ENCODE measurements around the gene PLXND1. TPM values are rescaled to one million over a fixed set of nuclear protein-coding genes. Genes with fewer than 3 reads are reported as not detected.

The PLXND1 gene
- total RNA-seq, 1 experiment from 2014 or later, result 22.0 TPM

DNA sequence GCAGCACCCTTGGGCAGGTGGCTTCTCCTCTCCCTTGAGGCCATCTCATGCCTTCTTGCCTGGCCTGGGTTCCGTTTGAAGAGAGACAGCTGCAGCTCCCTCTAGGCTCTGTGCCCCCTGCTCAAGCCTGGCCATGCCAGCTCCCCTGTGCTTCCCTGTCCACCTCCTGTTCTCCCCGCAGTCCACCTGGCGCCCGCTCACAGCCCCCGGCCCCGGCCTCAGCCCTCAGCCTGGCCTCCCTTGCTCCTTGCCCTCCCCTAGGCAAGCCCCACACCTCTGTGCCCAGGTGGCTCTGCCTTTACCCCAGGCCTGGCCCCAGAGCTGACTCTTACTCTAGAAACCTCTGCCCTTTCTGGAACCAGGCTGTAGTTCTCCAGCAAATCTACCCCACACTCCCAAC is 91.9 kb downstream of the PLXND1 start:
- BruUV-seq (replicated peaks), result no TSS peak
- TF ChIP-seq CTCF (IDR thresholded peaks at IDR 0.05; ENCODE audit: unreplicated experiment), result no peak
- intact Hi-C loops (cut with micrococcal nuclease; ENCODE audit: unreplicated experiment), result no loop called here
- Mint-ChIP-seq H3K36me3 (ENCODE audit: insufficient read depth, unreplicated experiment) (no peaks in the 10 kb centered on the region), H3K9me3 (ENCODE audit: low read depth, unreplicated experiment) (no peaks in the 10 kb centered on the region), H3K4me3 (ENCODE audit: low read depth, unreplicated experiment) (no peak overlapping the region), H3K4me1 (ENCODE audit: low read depth, unreplicated experiment) (no peaks in the 10 kb centered on the region), H3K27ac (ENCODE audit: unreplicated experiment) (no peak overlapping the region), H3K27me3 (ENCODE audit: unreplicated experiment) (no peaks in the 10 kb centered on the region)
- no peak for DNase-seq
- CTCF ChIA-PET, result no interaction called here

DNA sequence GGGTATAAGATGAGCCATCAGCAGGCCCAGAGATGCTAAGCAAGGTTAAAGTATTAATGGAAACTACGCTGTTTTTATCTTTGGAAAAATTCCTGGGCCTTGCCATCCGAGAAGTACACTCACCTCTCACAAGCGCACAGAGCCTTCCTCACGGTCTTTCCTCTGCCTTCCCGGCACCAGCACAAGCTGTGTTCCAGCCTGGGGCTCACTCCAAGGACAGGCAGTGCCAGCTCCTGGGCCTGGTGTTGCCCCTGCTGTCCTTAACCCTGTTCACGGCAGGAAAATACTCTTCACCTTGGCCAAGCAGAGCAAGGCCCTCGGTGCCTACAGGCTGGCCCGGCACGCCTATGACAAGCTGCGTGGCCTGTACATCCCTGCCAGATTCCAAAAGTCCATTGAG is 92.4 kb downstream of the PLXND1 start:
- H3K4me3 Mint-ChIP-seq (ENCODE audit: low read depth, unreplicated experiment), result no peak overlapping the region
- BruUV-seq (replicated peaks), result no TSS peak
- H3K36me3 Mint-ChIP-seq (ENCODE audit: insufficient read depth, unreplicated experiment), result no peaks in the 10 kb centered on the region
- DNase-seq, result no peak
- intact Hi-C loops (cut with micrococcal nuclease; ENCODE audit: unreplicated experiment), result no loop called here
- no peaks in the 10 kb centered on the region for H3K4me1 Mint-ChIP-seq (ENCODE audit: low read depth, unreplicated experiment)
- no peaks in the 10 kb centered on the region for H3K27me3 Mint-ChIP-seq (ENCODE audit: unreplicated experiment)
- CTCF ChIA-PET, result no interaction called here
- no peak overlapping the region for H3K27ac Mint-ChIP-seq (ENCODE audit: unreplicated experiment)
- TF ChIP-seq CTCF (IDR thresholded peaks at IDR 0.05; ENCODE audit: unreplicated experiment), result no peak
- H3K9me3 Mint-ChIP-seq (ENCODE audit: low read depth, unreplicated experiment), result no peaks in the 10 kb centered on the region

- TF ChIP-seq CTCF (IDR thresholded peaks at IDR 0.05; ENCODE audit: unreplicated experiment), result no peak
- no peaks in the 10 kb centered on the region for H3K9me3 Mint-ChIP-seq (ENCODE audit: low read depth, unreplicated experiment)
- no peaks in the 10 kb centered on the region for H3K27me3 Mint-ChIP-seq (ENCODE audit: unreplicated experiment)
- H3K36me3 Mint-ChIP-seq (ENCODE audit: insufficient read depth, unreplicated experiment), result no peaks in the 10 kb centered on the region
- no peak for DNase-seq
- no peak overlapping the region for H3K27ac Mint-ChIP-seq (ENCODE audit: unreplicated experiment)
- H3K4me3 Mint-ChIP-seq (ENCODE audit: low read depth, unreplicated experiment), result no peak overlapping the region
- BruUV-seq (replicated peaks), result no TSS peak
- intact Hi-C loops (cut with micrococcal nuclease; ENCODE audit: unreplicated experiment), result no loop called here
- no peaks in the 10 kb centered on the region for H3K4me1 Mint-ChIP-seq (ENCODE audit: low read depth, unreplicated experiment)
- CTCF ChIA-PET, result no interaction called here
Measured at GRCh38 chr3:129513705-129514104, 92.8 kb downstream of the PLXND1 start.

GRCh38 chr3:129512595-129512994 is 93.9 kb downstream of the PLXND1 start:
- Mint-ChIP-seq H3K4me3 (ENCODE audit: low read depth, unreplicated experiment) (no peak overlapping the region), H3K9me3 (ENCODE audit: low read depth, unreplicated experiment) (no peaks in the 10 kb centered on the region), H3K36me3 (ENCODE audit: insufficient read depth, unreplicated experiment) (no peaks in the 10 kb centered on the region), H3K27ac (ENCODE audit: unreplicated experiment) (no peak overlapping the region), H3K4me1 (ENCODE audit: low read depth, unreplicated experiment) (no peaks in the 10 kb centered on the region), H3K27me3 (ENCODE audit: unreplicated experiment) (no peaks in the 10 kb centered on the region)
- no peak for TF ChIP-seq CTCF (IDR thresholded peaks at IDR 0.05; ENCODE audit: unreplicated experiment)
- no TSS peak for BruUV-seq (replicated peaks)
- no peak for DNase-seq
- intact Hi-C loops (cut with micrococcal nuclease; ENCODE audit: unreplicated experiment), result no loop called here
- CTCF ChIA-PET, result interaction anchor here (0.9 kb wide), 1 partner anchor 8 kb away, joined by 3 read pairs; no protein-coding TSS in a partner anchor

Measured in Calu3 (cell line).